Type B pancreatic cell (in vitro differentiated cells): ENCODE results near the gene GPR160. TPM values are rescaled to one million over a fixed set of nuclear protein-coding genes. Genes with fewer than 3 reads are reported as not detected.

Experiments used
- DNase-seq: peaks from one replicate; pipeline ENCODE4 v3.0.0; 2021; ENCODE audit warnings: mixed read lengths; ENCODE audit not compliant: unreplicated experiment; ENCODE audit errors: extremely low spot score
- H3K27ac Mint-ChIP-seq: 2 replicates; pipeline ENCODE4 v1.8.0; 2021; ENCODE audit warnings: mild to moderate bottlenecking, mixed read lengths
- H3K27me3 Mint-ChIP-seq: 2 replicates; pipeline ENCODE4 v1.8.0; 2021; ENCODE audit warnings: mixed read lengths
- H3K36me3 Mint-ChIP-seq: 2 replicates; pipeline ENCODE4 v1.8.0; 2021; ENCODE audit warnings: mixed read lengths
- H3K4me1 Mint-ChIP-seq: one replicate; pipeline ENCODE4 v1.8.0; 2021; ENCODE audit warnings: mixed read lengths; ENCODE audit not compliant: unreplicated experiment
- H3K4me3 Mint-ChIP-seq: 2 replicates; pipeline ENCODE4 v1.8.0; 2021; ENCODE audit warnings: mild to moderate bottlenecking, mixed read lengths
- H3K9me3 Mint-ChIP-seq: 2 replicates; pipeline ENCODE4 v1.8.0; 2021; ENCODE audit warnings: mixed read lengths
- long read RNA-seq: library from polyadenylated mRNA; unstranded; transcript quantifications from one replicate; pipeline ENCODE4 v2.0.0, GENCODE V29; 2020
- total RNA-seq: library from RNA; stranded (reverse); gene quantifications from 2 replicates; pipeline ENCODE4 v1.2.1, GENCODE V29; 2021; ENCODE audit warnings: low replicate concordance
- TF ChIP-seq, protein P1 (sequence below): fragments of 200-600 bp; sonication (generic); conservative IDR thresholded peaks from 2 replicates; pipeline ENCODE4 v1.5.0; 2021; ENCODE audit warnings: antibody characterized with exemption, mild to moderate bottlenecking

GPR160 gene, protein sequence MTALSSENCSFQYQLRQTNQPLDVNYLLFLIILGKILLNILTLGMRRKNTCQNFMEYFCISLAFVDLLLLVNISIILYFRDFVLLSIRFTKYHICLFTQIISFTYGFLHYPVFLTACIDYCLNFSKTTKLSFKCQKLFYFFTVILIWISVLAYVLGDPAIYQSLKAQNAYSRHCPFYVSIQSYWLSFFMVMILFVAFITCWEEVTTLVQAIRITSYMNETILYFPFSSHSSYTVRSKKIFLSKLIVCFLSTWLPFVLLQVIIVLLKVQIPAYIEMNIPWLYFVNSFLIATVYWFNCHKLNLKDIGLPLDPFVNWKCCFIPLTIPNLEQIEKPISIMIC
- 7.3 and 13.1 TPM in 2 replicates for total RNA-seq
- long read RNA-seq, transcript GPR160-201 (4 exons, 2,039 nt), result major isoform, 49 of 66 reads
- long read RNA-seq, partial matches to known transcripts, result 5 of 66 reads
- long read RNA-seq, other reads (novel, unspliced or antisense), result 11 of 66 reads

DNA sequence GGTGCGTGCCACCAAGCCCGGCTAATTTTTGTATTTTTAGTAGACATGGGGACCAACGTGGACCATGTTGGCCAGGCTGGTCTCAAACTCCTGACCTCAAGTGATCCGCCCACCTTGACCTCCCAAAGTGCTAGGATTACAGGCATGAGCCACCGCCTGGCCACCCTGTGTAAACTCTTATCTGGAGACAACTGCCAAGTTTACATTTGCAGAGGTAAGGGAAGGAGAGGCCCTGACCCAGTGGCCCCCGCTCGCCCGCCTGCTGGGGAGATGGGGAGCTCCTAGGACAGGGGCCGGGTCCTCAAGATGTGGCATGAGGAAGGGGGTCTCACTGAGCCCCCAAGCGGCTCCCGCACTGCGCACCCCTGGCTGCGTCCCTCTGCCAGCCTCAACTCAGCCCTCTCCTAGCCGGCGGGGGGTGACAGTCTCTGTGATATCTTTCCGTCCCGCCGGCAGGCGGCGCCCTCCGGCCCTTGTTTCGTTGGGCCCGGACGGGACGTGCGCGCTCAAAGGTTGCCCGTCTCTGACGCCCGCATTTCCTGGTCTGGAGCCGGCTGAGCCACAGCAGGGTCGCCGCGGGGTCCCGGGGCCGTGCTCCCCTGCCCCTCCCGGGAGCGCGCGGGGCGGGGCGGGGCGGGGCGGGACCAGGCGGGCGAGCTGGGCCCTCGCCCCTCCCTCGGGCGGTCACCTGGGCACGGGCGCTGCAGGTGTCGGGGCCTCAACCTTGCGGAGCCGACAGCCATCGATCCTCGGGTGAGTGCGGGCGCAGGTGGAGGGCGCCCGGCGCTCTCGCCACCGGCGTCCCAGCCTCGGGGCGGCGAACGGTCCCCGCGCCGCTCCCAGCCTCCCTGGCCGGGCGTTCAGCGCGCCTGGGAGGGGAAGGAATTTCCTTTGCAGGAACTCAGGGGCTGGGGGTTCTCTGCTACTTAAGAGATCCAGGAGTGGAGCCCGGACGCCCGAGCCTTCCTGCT is at the start of gene GPR160:
TSS of gene GPR160 (plus strand) at position 533 of the 971 bp plus-strand sequence. CDS start 45,978 bp downstream, outside the sequence.
- Mint-ChIP-seq H3K9me3 (no peaks in the 10 kb centered on the region), H3K27ac (no peak within 1 kb of the TSS), H3K27me3 (peaks cover 53% of the 10 kb centered on the region), H3K4me1 (peaks cover 7% of the 10 kb centered on the region), H3K36me3 (no peaks in the 10 kb centered on the region), H3K4me3 (peak within 1 kb of the TSS; percentile 88)
- peak; percentile 84 for DNase-seq
- TF ChIP-seq, protein P1, sequence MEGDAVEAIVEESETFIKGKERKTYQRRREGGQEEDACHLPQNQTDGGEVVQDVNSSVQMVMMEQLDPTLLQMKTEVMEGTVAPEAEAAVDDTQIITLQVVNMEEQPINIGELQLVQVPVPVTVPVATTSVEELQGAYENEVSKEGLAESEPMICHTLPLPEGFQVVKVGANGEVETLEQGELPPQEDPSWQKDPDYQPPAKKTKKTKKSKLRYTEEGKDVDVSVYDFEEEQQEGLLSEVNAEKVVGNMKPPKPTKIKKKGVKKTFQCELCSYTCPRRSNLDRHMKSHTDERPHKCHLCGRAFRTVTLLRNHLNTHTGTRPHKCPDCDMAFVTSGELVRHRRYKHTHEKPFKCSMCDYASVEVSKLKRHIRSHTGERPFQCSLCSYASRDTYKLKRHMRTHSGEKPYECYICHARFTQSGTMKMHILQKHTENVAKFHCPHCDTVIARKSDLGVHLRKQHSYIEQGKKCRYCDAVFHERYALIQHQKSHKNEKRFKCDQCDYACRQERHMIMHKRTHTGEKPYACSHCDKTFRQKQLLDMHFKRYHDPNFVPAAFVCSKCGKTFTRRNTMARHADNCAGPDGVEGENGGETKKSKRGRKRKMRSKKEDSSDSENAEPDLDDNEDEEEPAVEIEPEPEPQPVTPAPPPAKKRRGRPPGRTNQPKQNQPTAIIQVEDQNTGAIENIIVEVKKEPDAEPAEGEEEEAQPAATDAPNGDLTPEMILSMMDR, result peak; percentile 89

DNA sequence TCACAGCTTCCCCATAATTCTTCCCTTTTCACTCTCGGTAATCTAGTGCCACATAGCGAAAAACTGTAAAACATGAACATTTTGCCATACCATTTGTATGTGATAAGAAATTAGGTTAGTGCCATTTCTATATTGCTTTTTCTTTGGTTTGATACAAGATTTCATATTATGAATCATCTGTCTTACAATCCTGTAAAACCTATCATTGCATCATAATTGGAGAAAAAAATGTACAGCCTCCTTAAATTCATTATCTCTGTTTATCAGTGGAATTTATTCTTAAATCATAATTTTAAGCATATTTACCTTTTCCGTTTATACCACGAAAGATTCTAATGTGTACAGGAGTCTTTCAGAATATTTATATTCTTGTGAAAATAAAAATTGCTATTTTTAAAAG is 47.4 kb upstream of the GPR160 start:
- TF ChIP-seq, protein P1, result no peak
- no peaks in the 10 kb centered on the region for H3K4me1 Mint-ChIP-seq
- no peaks in the 10 kb centered on the region for H3K9me3 Mint-ChIP-seq
- H3K4me3 Mint-ChIP-seq, result no peak overlapping the region
- no peaks in the 10 kb centered on the region for H3K27me3 Mint-ChIP-seq
- no peak overlapping the region for H3K27ac Mint-ChIP-seq
- no peak for DNase-seq
- H3K36me3 Mint-ChIP-seq, result peaks cover 18% of the 10 kb centered on the region

DNA sequence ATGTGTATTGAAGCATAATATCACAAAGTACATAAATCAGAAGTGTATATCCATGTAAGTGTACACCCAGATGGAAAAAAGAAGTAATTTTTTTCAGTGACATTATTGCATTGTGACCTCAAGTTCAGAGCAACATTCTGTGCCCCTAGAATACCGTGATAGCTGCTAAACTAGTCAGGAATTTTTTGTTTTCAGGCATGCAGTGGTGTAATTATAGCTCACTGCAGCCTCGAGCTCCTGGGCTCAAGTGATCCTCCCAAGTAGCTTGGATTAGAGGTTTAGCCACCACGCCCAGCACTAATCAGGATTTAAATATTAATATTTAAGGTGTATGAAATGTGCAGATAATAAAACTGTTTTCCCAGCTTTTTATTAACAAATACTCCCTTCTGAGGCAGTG is 45.6 kb upstream of the GPR160 start:
- no peak for DNase-seq
- H3K27me3 Mint-ChIP-seq, result no peaks in the 10 kb centered on the region
- H3K4me3 Mint-ChIP-seq, result no peak overlapping the region
- peaks cover 19% of the 10 kb centered on the region for H3K36me3 Mint-ChIP-seq
- H3K27ac Mint-ChIP-seq, result no peak overlapping the region
- H3K4me1 Mint-ChIP-seq, result no peaks in the 10 kb centered on the region
- H3K9me3 Mint-ChIP-seq, result no peaks in the 10 kb centered on the region
- TF ChIP-seq, protein P1, result no peak

DNA sequence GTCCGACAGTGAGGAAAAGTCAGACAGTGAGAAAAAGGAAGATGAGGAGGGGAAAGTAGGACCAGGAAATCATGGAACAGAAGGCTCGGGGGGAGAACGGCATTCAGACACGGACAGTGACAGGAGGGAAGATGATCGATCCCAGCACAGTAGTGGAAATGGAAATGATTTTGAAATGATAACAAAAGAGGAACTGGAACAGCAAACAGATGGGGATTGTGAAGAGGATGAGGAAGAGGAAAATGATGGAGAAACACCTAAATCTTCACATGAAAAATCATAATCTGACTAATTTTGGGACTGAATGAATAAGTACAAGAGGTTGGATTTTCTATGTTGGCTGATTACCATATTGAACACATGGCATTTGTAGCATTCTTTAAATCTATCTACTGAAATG is 45.0 kb upstream of the GPR160 start:
- Mint-ChIP-seq H3K9me3 (no peaks in the 10 kb centered on the region), H3K4me1 (no peaks in the 10 kb centered on the region), H3K4me3 (no peak overlapping the region), H3K36me3 (peaks cover 19% of the 10 kb centered on the region), H3K27me3 (no peaks in the 10 kb centered on the region), H3K27ac (no peak overlapping the region)
- TF ChIP-seq, protein P1, result no peak
- DNase-seq, result no peak

DNA sequence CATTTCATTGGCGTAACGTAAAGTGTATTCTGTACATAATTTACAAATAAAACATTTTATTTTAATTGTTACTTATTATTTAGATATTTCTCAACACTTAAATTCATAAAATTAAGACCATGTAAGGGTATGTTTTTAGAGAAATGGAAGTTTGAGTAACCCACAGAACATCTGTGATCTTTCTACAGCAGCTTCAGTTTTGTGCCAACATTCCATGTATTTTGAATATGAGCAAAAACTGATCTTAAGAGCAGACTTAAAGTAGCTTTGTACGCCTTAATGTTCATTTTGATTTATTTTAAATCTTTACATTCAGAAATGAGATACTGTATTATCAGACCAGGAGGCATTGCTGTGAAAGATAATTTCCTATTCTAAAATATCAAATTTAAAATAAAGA is 44.0 kb upstream of the GPR160 start:
- Mint-ChIP-seq H3K4me3 (no peak overlapping the region), H3K36me3 (peaks cover 14% of the 10 kb centered on the region), H3K27ac (no peak overlapping the region), H3K27me3 (no peaks in the 10 kb centered on the region), H3K4me1 (no peaks in the 10 kb centered on the region), H3K9me3 (no peaks in the 10 kb centered on the region)
- TF ChIP-seq, protein P1, result no peak
- no peak for DNase-seq
